ENCODE results near the gene PLLP. TPM values are rescaled to one million over a fixed set of nuclear protein-coding genes. Genes with fewer than 3 reads are reported as not detected.
A peak's percentile ranks its signal among the peaks of the same experiment; 100 is the strongest.

PLLP gene
- total and polyA plus RNA-seq, 2 donors from 2014 or later, result 64.4 to 83.8 TPM

GRCh38 chr16:57242650-57243049 is 41.8 kb downstream of the PLLP start:
- FAIRE-seq (no peak), DNase-seq (peak in 1 of 5 donors; percentile 30)
- H3K9me3 ChIP-seq (ENCODE audit: control insufficient read depth in 2 of 3, insufficient read depth in 1 of 3, low read length in 3 of 3), result no peaks in the 10 kb centered on the region
- H3K27ac ChIP-seq (ENCODE audit: low read depth in 2 of 2, low read length in 2 of 2), result no peak overlapping the region
- H3K9ac ChIP-seq (ENCODE audit: low read length in 3 of 3), result no peak overlapping the region
- H3K27me3 ChIP-seq (ENCODE audit: control insufficient read depth, insufficient read depth, low read length), result no peaks in the 10 kb centered on the region
- intact Hi-C loops (cut with DNase I), result no loop called here
- H3K4me3 ChIP-seq (ENCODE audit: low read length in 3 of 3), result no peak overlapping the region
- H3K36me3 ChIP-seq (ENCODE audit: control insufficient read depth in 2 of 3, insufficient read depth in 3 of 3, low read length in 3 of 3), result peaks cover 0 to 6% (median 4%) of the 10 kb centered on the region in 3 donors
- TF ChIP-seq CTCF (IDR thresholded peaks at IDR 0.05; ENCODE audit: borderline replicate concordance, extremely low read depth, insufficient read depth), result no peak
- H3K4me1 ChIP-seq (ENCODE audit: control insufficient read depth in 2 of 3, insufficient read depth in 2 of 3, low read depth in 1 of 3, low read length in 3 of 3), result peaks cover 0 to 24% (median 15%) of the 10 kb centered on the region in 3 donors

DNA sequence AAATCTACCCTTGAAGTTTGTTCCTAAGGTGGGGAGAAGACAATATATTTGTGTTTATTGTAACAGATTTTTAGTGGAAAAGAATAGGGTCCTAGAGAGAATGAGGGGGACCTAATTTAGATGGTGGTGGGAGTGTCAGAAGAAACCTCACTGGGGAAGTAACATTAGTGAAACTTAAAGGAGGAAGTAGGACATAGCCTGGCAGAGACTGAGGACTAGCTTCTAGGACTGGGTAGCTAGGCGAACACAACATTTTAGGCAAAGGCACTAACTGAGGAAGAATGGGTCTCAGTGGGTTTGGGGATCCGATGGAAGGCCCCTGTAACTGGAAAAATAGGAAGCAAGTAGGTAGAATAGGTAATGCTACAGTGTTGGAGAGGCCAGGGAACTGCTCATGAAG is 43.6 kb downstream of the PLLP start:
- peaks cover 0 to 19% (median 12%) of the 10 kb centered on the region in 3 donors for H3K4me1 ChIP-seq (ENCODE audit: control insufficient read depth in 2 of 3, insufficient read depth in 2 of 3, low read depth in 1 of 3, low read length in 3 of 3)
- peaks cover 1 to 12% (median 4%) of the 10 kb centered on the region in 3 donors for H3K36me3 ChIP-seq (ENCODE audit: control insufficient read depth in 2 of 3, insufficient read depth in 3 of 3, low read length in 3 of 3)
- H3K27ac ChIP-seq (ENCODE audit: low read depth in 2 of 2, low read length in 2 of 2), result peak overlapping the region; percentile 33 to 53
- no peaks in the 10 kb centered on the region for H3K27me3 ChIP-seq (ENCODE audit: control insufficient read depth, insufficient read depth, low read length)
- DNase-seq (no peak), FAIRE-seq (no peak)
- no peak overlapping the region for H3K4me3 ChIP-seq (ENCODE audit: low read length in 3 of 3)
- no peaks in the 10 kb centered on the region for H3K9me3 ChIP-seq (ENCODE audit: control insufficient read depth in 2 of 3, insufficient read depth in 1 of 3, low read length in 3 of 3)
- intact Hi-C loops (cut with DNase I), result no loop called here
- no peak overlapping the region for H3K9ac ChIP-seq (ENCODE audit: low read length in 3 of 3)
- no peak for TF ChIP-seq CTCF (IDR thresholded peaks at IDR 0.05; ENCODE audit: borderline replicate concordance, extremely low read depth, insufficient read depth)

- Histone ChIP-seq H3K4me1 (ENCODE audit: control insufficient read depth in 2 of 3, insufficient read depth in 2 of 3, low read depth in 1 of 3, low read length in 3 of 3) (peaks cover 0 to 18% (median 9%) of the 10 kb centered on the region in 3 donors), H3K27me3 (ENCODE audit: control insufficient read depth, insufficient read depth, low read length) (no peaks in the 10 kb centered on the region), H3K9me3 (ENCODE audit: control insufficient read depth in 2 of 3, insufficient read depth in 1 of 3, low read length in 3 of 3) (no peaks in the 10 kb centered on the region), H3K9ac (ENCODE audit: low read length in 3 of 3) (no peak overlapping the region), H3K36me3 (ENCODE audit: control insufficient read depth in 2 of 3, insufficient read depth in 3 of 3, low read length in 3 of 3) (peaks cover 4 to 25% (median 13%) of the 10 kb centered on the region in 3 donors), H3K27ac (ENCODE audit: low read depth in 2 of 2, low read length in 2 of 2) (peak overlapping the region in 1 of 2 donors; percentile 55), H3K4me3 (ENCODE audit: low read length in 3 of 3) (no peak overlapping the region)
- intact Hi-C loops (cut with DNase I), result no loop called here
- no peak for TF ChIP-seq CTCF (IDR thresholded peaks at IDR 0.05; ENCODE audit: borderline replicate concordance, extremely low read depth, insufficient read depth)
- DNase-seq (no peak), FAIRE-seq (no peak)
Observed at GRCh38 chr16:57239107-57239506, 45.4 kb downstream of the PLLP start.

DNA sequence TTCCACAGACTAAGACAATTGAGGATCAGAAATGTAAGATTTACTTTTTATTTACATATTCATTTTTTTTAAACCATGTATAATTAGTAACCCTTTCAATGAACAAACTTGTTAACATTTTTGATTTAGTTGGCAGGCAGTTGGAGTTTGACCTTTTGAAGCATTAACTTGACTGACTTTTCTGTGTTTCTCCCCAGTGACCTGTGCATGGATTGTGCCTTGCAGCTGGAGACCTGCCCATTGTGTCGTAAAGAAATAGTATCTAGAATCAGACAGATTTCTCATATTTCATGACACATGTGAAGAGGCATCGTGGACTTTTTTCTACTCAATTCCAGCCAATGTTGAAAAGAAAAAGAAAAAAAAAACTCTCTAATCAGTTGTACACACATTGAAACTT is 45.8 kb downstream of the PLLP start:
- H3K36me3 ChIP-seq (ENCODE audit: control insufficient read depth in 2 of 3, insufficient read depth in 3 of 3, low read length in 3 of 3), result peaks cover 7 to 29% (median 16%) of the 10 kb centered on the region in 3 donors

More for the DNA sequence above, 45.8 kb downstream of the PLLP start:
- H3K27ac ChIP-seq (ENCODE audit: low read depth in 2 of 2, low read length in 2 of 2), result peak overlapping the region in 1 of 2 donors; percentile 55
- intact Hi-C loops (cut with DNase I), result no loop called here
- no peaks in the 10 kb centered on the region for H3K27me3 ChIP-seq (ENCODE audit: control insufficient read depth, insufficient read depth, low read length)
- no peaks in the 10 kb centered on the region for H3K9me3 ChIP-seq (ENCODE audit: control insufficient read depth in 2 of 3, insufficient read depth in 1 of 3, low read length in 3 of 3)
- peaks cover 0 to 18% (median 9%) of the 10 kb centered on the region in 3 donors for H3K4me1 ChIP-seq (ENCODE audit: control insufficient read depth in 2 of 3, insufficient read depth in 2 of 3, low read depth in 1 of 3, low read length in 3 of 3)
- H3K4me3 ChIP-seq (ENCODE audit: low read length in 3 of 3), result no peak overlapping the region
- H3K9ac ChIP-seq (ENCODE audit: low read length in 3 of 3), result no peak overlapping the region
- FAIRE-seq (no peak), DNase-seq (no peak)
- no peak for TF ChIP-seq CTCF (IDR thresholded peaks at IDR 0.05; ENCODE audit: borderline replicate concordance, extremely low read depth, insufficient read depth)

Data from kidney (tissue), 14 donors.